H9 (cell line): ENCODE results near the gene NPBWR2. TPM values are rescaled to one million over a fixed set of nuclear protein-coding genes. Genes with fewer than 3 reads are reported as not detected.
A peak's percentile ranks its signal among the peaks of the same experiment; 100 is the strongest.
"Not testable (repeated sequence)": the region's sequence is repeated elsewhere in the genome, so short reads cannot be mapped to it uniquely, and the experiment has no call there.

Source experiments
- DNase-seq: peaks from one replicate; pipeline ENCODE4 v3.0.0-alpha.2; 2017
- H2AFZ ChIP-seq: one replicate; pipeline ENCODE4 v1.6.1; 2013; ENCODE audit warnings: mild to moderate bottlenecking, low read length, control low read depth, moderate library complexity
- H2AK5ac ChIP-seq: 2 replicates; pipeline ENCODE4 v1.6.1; 2013; ENCODE audit warnings: low read length, control low read depth, mixed read lengths; ENCODE audit not compliant: insufficient read length
- H2BK120ac ChIP-seq: one replicate; pipeline ENCODE4 v1.6.1; 2013; ENCODE audit warnings: low read depth, mild to moderate bottlenecking, low read length, control low read depth, inconsistent platforms; ENCODE audit not compliant: poor library complexity, severe bottlenecking
- H2BK12ac ChIP-seq: 2 replicates; pipeline ENCODE4 v1.6.1; 2013; ENCODE audit warnings: low read length, control low read depth, mixed read lengths, low read depth; ENCODE audit not compliant: insufficient read length
- H2BK15ac ChIP-seq: 2 replicates; pipeline ENCODE4 v1.6.1; 2013; ENCODE audit warnings: low read depth, low read length, control low read depth
- H2BK20ac ChIP-seq: one replicate; pipeline ENCODE4 v1.6.1; 2013; ENCODE audit warnings: low read depth, mild to moderate bottlenecking, low read length, control low read depth, inconsistent platforms; ENCODE audit not compliant: poor library complexity, severe bottlenecking
- H2BK5ac ChIP-seq: 2 replicates; pipeline ENCODE4 v1.6.1; 2013; ENCODE audit warnings: low read length, control low read depth, mixed read lengths; ENCODE audit not compliant: insufficient read length
- H3K14ac ChIP-seq: 2 replicates; pipeline ENCODE4 v1.6.1; 2013; ENCODE audit warnings: low read length, control low read depth; ENCODE audit not compliant: insufficient read depth
- H3K18ac ChIP-seq: 2 replicates; pipeline ENCODE4 v1.6.1; 2013; ENCODE audit warnings: low read depth, mild to moderate bottlenecking, mixed read lengths, low read length, control low read depth; ENCODE audit not compliant: insufficient read length
- H3K23ac ChIP-seq: 2 replicates; pipeline ENCODE4 v1.6.1; 2013; ENCODE audit warnings: low read length, control low read depth, mixed read lengths, low read depth; ENCODE audit not compliant: insufficient read length
- H3K23me2 ChIP-seq: 2 replicates; pipeline ENCODE4 v1.6.1; 2013; ENCODE audit warnings: low read depth, mild to moderate bottlenecking, mixed read lengths, low read length, control low read depth; ENCODE audit not compliant: insufficient read length, poor library complexity, severe bottlenecking
- H3K27ac ChIP-seq: 2 replicates; pipeline ENCODE4 v1.5.1; 2013; ENCODE audit warnings: low read length, control low read depth, mixed read lengths, low read depth; ENCODE audit not compliant: insufficient read length
- H3K27me3 ChIP-seq: 2 replicates; pipeline ENCODE4 v1.6.1; 2013; ENCODE audit warnings: low read length, control low read depth, inconsistent platforms; ENCODE audit not compliant: insufficient read depth
- H3K4ac ChIP-seq: 2 replicates; pipeline ENCODE4 v1.6.1; 2013; ENCODE audit warnings: low read depth, mild to moderate bottlenecking, control low read depth, inconsistent platforms, low read length, moderate library complexity
- H3K4me1 ChIP-seq: 2 replicates; pipeline ENCODE4 v1.6.1; 2013; ENCODE audit warnings: low read length, control low read depth, inconsistent platforms; ENCODE audit not compliant: insufficient read depth
- H3K4me2 ChIP-seq: 2 replicates; pipeline ENCODE4 v1.6.1; 2013; ENCODE audit warnings: low read length, control low read depth, mixed read lengths; ENCODE audit not compliant: insufficient read length, insufficient read depth
- H3K56ac ChIP-seq: 2 replicates; pipeline ENCODE4 v1.6.1; 2013; ENCODE audit warnings: low read depth, mild to moderate bottlenecking, mixed read lengths, low read length, control low read depth; ENCODE audit not compliant: insufficient read length
- H3K79me1 ChIP-seq: 2 replicates; pipeline ENCODE4 v1.6.1; 2013; ENCODE audit warnings: low read depth, mild to moderate bottlenecking, moderate library complexity, low read length, control low read depth, inconsistent platforms; ENCODE audit not compliant: insufficient read depth, poor library complexity, severe bottlenecking
- H3K79me2 ChIP-seq: 2 replicates; pipeline ENCODE4 v1.6.1; 2013; ENCODE audit warnings: low read length, control low read depth, inconsistent platforms; ENCODE audit not compliant: insufficient read depth
- H3K9ac ChIP-seq: 2 replicates; pipeline ENCODE4 v1.6.1; 2013; ENCODE audit warnings: low read length, control low read depth, mixed read lengths; ENCODE audit not compliant: insufficient read length; ENCODE audit errors: extremely low read depth
- H3K9me3 ChIP-seq: one replicate; pipeline ENCODE4 v1.6.1; 2013; ENCODE audit warnings: low read depth, low read length, inconsistent platforms; ENCODE audit not compliant: control insufficient read depth
- H3T11ph ChIP-seq: one replicate; pipeline ENCODE4 v1.6.1; 2013; ENCODE audit warnings: mild to moderate bottlenecking, low read length, control low read depth, inconsistent platforms
- H4K20me1 ChIP-seq: one replicate; pipeline ENCODE4 v1.6.1; 2013; ENCODE audit not compliant: control insufficient read depth, insufficient read length, insufficient read depth
- H4K5ac ChIP-seq: 2 replicates; pipeline ENCODE4 v1.6.1; 2013; ENCODE audit warnings: low read depth, mild to moderate bottlenecking, mixed read lengths, low read length, control low read depth; ENCODE audit not compliant: insufficient read length
- H4K8ac ChIP-seq: replicated peaks from 2 replicates; pipeline ENCODE4 v1.6.1; 2013; ENCODE audit warnings: low read length, control low read depth, mixed read lengths, low read depth; ENCODE audit not compliant: insufficient read length
- H4K91ac ChIP-seq: 2 replicates; pipeline ENCODE4 v1.6.1; 2013; ENCODE audit warnings: low read depth, mild to moderate bottlenecking, moderate library complexity, mixed read lengths, low read length, control low read depth; ENCODE audit not compliant: insufficient read length
- H3K27ac Mint-ChIP-seq, 3 experiments: 2 replicates in 2 of 3; 3 replicates in 1 of 3; pipeline ENCODE4 v1.8.0; 2020 to 2021; ENCODE audit warnings: mixed read lengths in 3 of 3, mild to moderate bottlenecking in 1 of 3, moderate library complexity in 1 of 3
- H3K27me3 Mint-ChIP-seq: 2 replicates; pipeline ENCODE4 v1.8.0; 2021; ENCODE audit warnings: low read depth, mild to moderate bottlenecking, moderate library complexity, mixed read lengths
- H3K36me3 Mint-ChIP-seq, 3 experiments: 2 replicates in 2 of 3; 3 replicates in 1 of 3; pipeline ENCODE4 v1.8.0; 2020 to 2021; ENCODE audit warnings: low read depth in 3 of 3, mixed read lengths in 3 of 3; ENCODE audit not compliant: insufficient read depth in 1 of 3
- H3K4me1 Mint-ChIP-seq, 2 experiments: 2 replicates each; pipeline ENCODE4 v1.8.0; 2020; ENCODE audit warnings: mixed read lengths in 2 of 2
- H3K4me3 Mint-ChIP-seq, 2 experiments: 2 replicates in 1 of 2; 3 replicates in 1 of 2; pipeline ENCODE4 v1.8.0; 2020 to 2021; ENCODE audit warnings: mild to moderate bottlenecking in 2 of 2, mixed read lengths in 2 of 2, moderate library complexity in 1 of 2
- H3K9me3 Mint-ChIP-seq, 2 experiments: 2 replicates in 1 of 2; 3 replicates in 1 of 2; pipeline ENCODE4 v1.8.0; 2020; ENCODE audit warnings: mild to moderate bottlenecking in 2 of 2, mixed read lengths in 2 of 2, moderate library complexity in 1 of 2
- WGBS: extraction: QIAGEN DNeasy Blood & Tissue Kit; methylation state at CpG from one replicate; pipeline ENCODE4 v1.1.7; 2013; ENCODE audit warnings: missing lambda C conversion rate, low lambda C conversion rate, mixed read lengths; ENCODE audit not compliant: insufficient read length; ENCODE audit errors: extremely low coverage; 5-methylcytosine and 5-hydroxymethylcytosine counted together
- total RNA-seq: library from RNA; stranded (reverse); gene quantifications from 2 replicates; pipeline ENCODE4 v1.2.1, GENCODE V29; 2021
- TF ChIP-seq, protein P1 (sequence below): fragments of 200-600 bp; sonication (generic); conservative IDR thresholded peaks from 3 replicates; pipeline ENCODE4 v1.8.0; 2021; ENCODE audit warnings: antibody characterized with exemption, mild to moderate bottlenecking

NPBWR2 gene
- total RNA-seq, 1 experiment from 2014 or later, result not detected

DNA sequence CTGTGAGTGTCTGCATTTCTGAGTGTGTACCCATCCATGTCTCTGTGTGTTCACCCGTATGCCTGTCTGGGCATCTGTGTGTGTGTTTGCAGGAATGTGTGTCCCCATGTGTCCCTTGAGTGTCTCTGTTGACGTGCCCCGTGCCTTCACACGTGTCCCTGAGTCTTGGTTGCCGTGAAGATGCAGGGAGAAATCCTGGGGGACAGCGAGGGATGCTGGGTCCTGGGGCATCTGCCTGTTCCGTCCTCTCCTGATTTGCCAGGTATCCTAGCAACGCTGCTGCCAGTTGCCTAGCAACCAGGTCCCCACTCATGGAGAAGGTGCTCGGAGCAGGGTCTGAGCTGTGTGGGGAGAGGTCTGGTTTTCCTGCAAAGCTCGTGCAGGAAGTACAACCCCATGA is 17.2 kb downstream of the NPBWR2 start:
- Histone ChIP-seq H2BK12ac (no peak overlapping the region), H2AFZ (no peak overlapping the region), H3K9ac (no peak overlapping the region), H4K20me1 (no peaks in the 10 kb centered on the region), H4K5ac (no peak overlapping the region), H4K8ac (no peak overlapping the region), H3K23ac (no peak overlapping the region), H3K79me2 (no peaks in the 10 kb centered on the region), H2BK5ac (no peak overlapping the region), H2AK5ac (no peak overlapping the region), H3K27me3 (no peaks in the 10 kb centered on the region; the same call in 1 of the 2 replicates), H3K4me2 (no peak overlapping the region), H3K79me1 (no peaks in the 10 kb centered on the region), H3K14ac (no peak overlapping the region), H3K56ac (no peak overlapping the region), H2BK120ac (no peak overlapping the region), H2BK15ac (no peak overlapping the region), H3K27ac (no peak overlapping the region), H3K4ac (no peak overlapping the region), H3K4me1 (no peaks in the 10 kb centered on the region; the same call in 1 of the 2 replicates), H4K91ac (no peak overlapping the region), H3T11ph (no peak overlapping the region), H3K23me2 (no peaks in the 10 kb centered on the region), H3K18ac (no peak overlapping the region), H3K9me3 (no peaks in the 10 kb centered on the region), H2BK20ac (no peak overlapping the region)
- H3K4me1 Mint-ChIP-seq, result peaks cover 6 to 13% of the 10 kb centered on the region in 2 experiments
- peaks cover 4 to 7% of the 10 kb centered on the region in 2 experiments; a peak in 4 of 5 replicates for H3K9me3 Mint-ChIP-seq
- TF ChIP-seq, protein P1, sequence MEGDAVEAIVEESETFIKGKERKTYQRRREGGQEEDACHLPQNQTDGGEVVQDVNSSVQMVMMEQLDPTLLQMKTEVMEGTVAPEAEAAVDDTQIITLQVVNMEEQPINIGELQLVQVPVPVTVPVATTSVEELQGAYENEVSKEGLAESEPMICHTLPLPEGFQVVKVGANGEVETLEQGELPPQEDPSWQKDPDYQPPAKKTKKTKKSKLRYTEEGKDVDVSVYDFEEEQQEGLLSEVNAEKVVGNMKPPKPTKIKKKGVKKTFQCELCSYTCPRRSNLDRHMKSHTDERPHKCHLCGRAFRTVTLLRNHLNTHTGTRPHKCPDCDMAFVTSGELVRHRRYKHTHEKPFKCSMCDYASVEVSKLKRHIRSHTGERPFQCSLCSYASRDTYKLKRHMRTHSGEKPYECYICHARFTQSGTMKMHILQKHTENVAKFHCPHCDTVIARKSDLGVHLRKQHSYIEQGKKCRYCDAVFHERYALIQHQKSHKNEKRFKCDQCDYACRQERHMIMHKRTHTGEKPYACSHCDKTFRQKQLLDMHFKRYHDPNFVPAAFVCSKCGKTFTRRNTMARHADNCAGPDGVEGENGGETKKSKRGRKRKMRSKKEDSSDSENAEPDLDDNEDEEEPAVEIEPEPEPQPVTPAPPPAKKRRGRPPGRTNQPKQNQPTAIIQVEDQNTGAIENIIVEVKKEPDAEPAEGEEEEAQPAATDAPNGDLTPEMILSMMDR, result no peak
- no peak for DNase-seq
- no CpG with 5 or more reads among the region's 10 CpGs for WGBS
- peaks cover 44% of the 10 kb centered on the region for H3K27me3 Mint-ChIP-seq
- no peak overlapping the region; a peak in 1 of 5 replicates for H3K4me3 Mint-ChIP-seq
- H3K27ac Mint-ChIP-seq, result no peak overlapping the region; a peak in 1 of 7 replicates
- H3K36me3 Mint-ChIP-seq, result no peaks in the 10 kb centered on the region

DNA sequence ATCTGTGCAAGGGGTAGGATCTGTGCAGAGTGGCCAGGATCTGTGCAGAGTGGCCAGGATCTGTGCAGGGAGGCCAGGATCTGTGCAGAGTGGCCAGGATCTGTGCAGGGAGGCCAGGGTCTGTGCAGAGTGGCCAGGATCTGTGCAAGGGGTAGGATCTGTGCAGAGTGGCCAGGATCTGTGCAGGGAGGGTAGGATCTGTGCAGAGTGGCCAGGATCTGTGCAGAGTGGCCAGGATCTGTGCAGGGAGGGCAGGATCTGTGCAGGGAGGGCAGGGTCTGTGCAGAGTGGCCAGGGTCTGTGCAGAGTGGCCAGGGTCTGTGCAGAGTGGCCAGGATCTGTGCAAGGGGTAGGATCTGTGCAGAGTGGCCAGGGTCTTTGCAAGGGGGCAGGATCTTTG is 18.8 kb downstream of the NPBWR2 start:
- H3K27me3 ChIP-seq, result not testable (repeated sequence)

More for the DNA sequence above, 18.8 kb downstream of the NPBWR2 start:
- not testable (repeated sequence) for H2BK120ac ChIP-seq, H3K4me1 ChIP-seq, H3K23ac ChIP-seq, H2AFZ ChIP-seq, H3K9me3 Mint-ChIP-seq, H4K20me1 ChIP-seq, H2BK12ac ChIP-seq, H4K5ac ChIP-seq, H4K91ac ChIP-seq, H3K56ac ChIP-seq, H4K8ac ChIP-seq, H3T11ph ChIP-seq, H3K14ac ChIP-seq, H2BK15ac ChIP-seq, DNase-seq, H3K4me2 ChIP-seq, H2BK20ac ChIP-seq, H2BK5ac ChIP-seq, H3K36me3 Mint-ChIP-seq, H3K79me2 ChIP-seq, H3K9me3 ChIP-seq, H3K27ac Mint-ChIP-seq, H3K9ac ChIP-seq, H3K4ac ChIP-seq, H3K79me1 ChIP-seq, H3K18ac ChIP-seq, H3K27ac ChIP-seq, H3K23me2 ChIP-seq, H2AK5ac ChIP-seq
- Mint-ChIP-seq H3K4me3 (peak overlapping the region in 1 of 2 experiments; percentile 1; a peak in 1 of 5 replicates), H3K4me1 (peaks cover 9 to 20% of the 10 kb centered on the region in 2 experiments), H3K27me3 (peaks cover 54% of the 10 kb centered on the region)
